Activated T-cell treated with anti-CD3 and anti-CD28 coated beads, Interleukin-2, amount 50 U/mL, for 24 hours (primary cell): ENCODE data around the gene IFITM1.
A peak's percentile ranks its signal among the peaks of the same experiment; 100 is the strongest.
"Not testable (repeated sequence)": the region's sequence is repeated elsewhere in the genome, so short reads cannot be mapped to it uniquely, and the experiment has no call there.

ENCODE experiments used
- DNase-seq: peaks from one replicate; pipeline ENCODE4 v3.0.0-alpha.2; 2020
- H3K27ac Mint-ChIP-seq: 2 replicates; pipeline ENCODE4 v1.8.0; 2020; ENCODE audit warnings: mild to moderate bottlenecking, mixed read lengths
- H3K27me3 Mint-ChIP-seq: 2 replicates; pipeline ENCODE4 v1.8.0; 2020; ENCODE audit warnings: mixed read lengths
- H3K36me3 Mint-ChIP-seq: 2 replicates; pipeline ENCODE4 v1.8.0; 2020; ENCODE audit warnings: low read depth, mixed read lengths
- H3K4me1 Mint-ChIP-seq: 2 replicates; pipeline ENCODE4 v1.8.0; 2020; ENCODE audit warnings: low read depth, mixed read lengths
- H3K4me3 Mint-ChIP-seq: 2 replicates; pipeline ENCODE4 v1.8.0; 2020; ENCODE audit warnings: mild to moderate bottlenecking, moderate library complexity, mixed read lengths
- H3K9me3 Mint-ChIP-seq: 2 replicates; pipeline ENCODE4 v1.8.0; 2020; ENCODE audit warnings: mixed read lengths

Gene IFITM1

GRCh38 chr11:307766-308708 is 5.8 kb upstream of the IFITM1 start, which contains the start of gene IFITM2:
Gene IFITM2 (plus strand): TSS chr11:307816. CDS start chr11:308193, 377 bp downstream.
- peaks cover 22% of the 10 kb centered on the region for H3K36me3 Mint-ChIP-seq
- peak within 1 kb of the TSS; percentile 96 for H3K27ac Mint-ChIP-seq
- peak; percentile 72 for DNase-seq
- not testable (repeated sequence) for H3K9me3 Mint-ChIP-seq, H3K27me3 Mint-ChIP-seq
- H3K4me3 Mint-ChIP-seq: peak within 1 kb of the TSS; percentile 91
- peaks cover 60% of the 10 kb centered on the region for H3K4me1 Mint-ChIP-seq

DNA sequence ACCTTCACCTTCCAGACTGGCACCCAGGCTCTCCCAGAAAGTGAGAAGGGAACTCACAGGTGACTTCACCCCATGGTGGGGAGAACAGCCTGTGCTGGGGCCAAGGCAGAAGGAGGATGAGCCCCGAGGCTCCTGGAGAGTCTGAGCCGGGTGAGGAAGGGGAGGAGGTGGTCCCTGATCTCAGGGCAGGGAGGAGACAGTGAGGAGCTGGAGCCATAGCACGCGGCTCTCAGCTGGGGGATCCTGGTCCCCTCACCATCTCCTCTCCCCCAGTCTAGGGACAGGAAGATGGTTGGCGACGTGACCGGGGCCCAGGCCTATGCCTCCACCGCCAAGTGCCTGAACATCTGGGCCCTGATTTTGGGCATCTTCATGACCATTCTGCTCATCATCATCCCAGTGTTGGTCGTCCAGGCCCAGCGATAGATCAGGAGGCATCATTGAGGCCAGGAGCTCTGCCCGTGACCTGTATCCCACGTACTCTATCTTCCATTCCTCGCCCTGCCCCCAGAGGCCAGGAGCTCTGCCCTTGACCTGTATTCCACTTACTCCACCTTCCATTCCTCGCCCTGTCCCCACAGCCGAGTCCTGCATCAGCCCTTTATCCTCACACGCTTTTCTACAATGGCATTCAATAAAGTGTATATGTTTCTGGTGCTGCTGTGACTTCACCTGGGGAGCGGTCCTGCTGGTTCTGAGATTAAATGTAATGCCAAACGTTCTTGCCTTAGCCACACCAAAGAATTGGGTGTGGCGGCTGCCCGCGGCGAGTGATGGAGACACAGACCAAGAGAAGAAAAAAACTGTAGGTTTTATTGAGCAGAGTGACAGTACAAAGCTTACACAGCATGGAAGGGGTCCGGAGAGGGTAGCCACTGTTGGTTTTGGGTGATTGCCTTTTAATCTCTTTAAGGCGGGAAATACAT is 4.8 kb upstream of the IFITM1 start:
- not testable (repeated sequence) for H3K9me3 Mint-ChIP-seq
- peaks cover 29% of the 10 kb centered on the region for H3K36me3 Mint-ChIP-seq
- peaks cover 62% of the 10 kb centered on the region for H3K4me1 Mint-ChIP-seq

DNA sequence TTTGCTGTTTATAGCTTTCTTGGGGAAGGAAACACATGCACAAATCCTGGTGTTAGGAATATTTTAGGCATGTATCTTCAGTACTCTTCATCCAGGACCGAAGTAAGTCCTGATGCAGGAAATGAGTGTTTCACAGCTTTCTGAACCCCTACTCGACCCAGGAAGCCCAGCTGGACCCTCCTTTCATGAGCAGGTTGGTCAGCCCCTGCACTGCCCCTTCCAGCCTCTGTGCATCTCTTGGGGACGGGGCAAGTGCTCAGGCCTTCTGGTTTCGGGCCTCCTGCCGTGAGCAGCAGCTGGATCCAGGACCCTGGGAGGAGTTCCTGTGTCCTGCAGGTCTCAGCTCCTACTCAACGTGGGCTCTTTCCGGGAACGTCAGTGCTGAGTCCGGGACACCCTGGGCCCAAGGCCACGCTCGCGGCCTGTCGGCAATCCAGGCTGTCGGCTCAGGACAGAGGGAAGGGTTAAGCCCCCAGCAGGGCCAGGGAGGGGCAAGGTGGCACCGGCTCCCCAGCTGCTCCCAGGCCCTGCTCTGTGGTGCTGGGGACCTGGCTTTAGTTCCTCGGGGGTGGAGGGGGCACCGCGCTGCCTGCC is 3.8 kb upstream of the IFITM1 start:
- peak overlapping the region; percentile 91 for H3K4me3 Mint-ChIP-seq
- H3K27ac Mint-ChIP-seq: peak overlapping the region; percentile 96
- peaks cover 57% of the 10 kb centered on the region for H3K4me1 Mint-ChIP-seq
- H3K27me3 Mint-ChIP-seq, DNase-seq, H3K9me3 Mint-ChIP-seq: not testable (repeated sequence)
- peaks cover 39% of the 10 kb centered on the region for H3K36me3 Mint-ChIP-seq

More for the DNA sequence above, 4.8 kb upstream of the IFITM1 start:
- peak; percentile 58 for DNase-seq
- H3K27me3 Mint-ChIP-seq: not testable (repeated sequence)
- Mint-ChIP-seq H3K4me3 (peak overlapping the region; percentile 91), H3K27ac (peak overlapping the region; percentile 96)

DNA sequence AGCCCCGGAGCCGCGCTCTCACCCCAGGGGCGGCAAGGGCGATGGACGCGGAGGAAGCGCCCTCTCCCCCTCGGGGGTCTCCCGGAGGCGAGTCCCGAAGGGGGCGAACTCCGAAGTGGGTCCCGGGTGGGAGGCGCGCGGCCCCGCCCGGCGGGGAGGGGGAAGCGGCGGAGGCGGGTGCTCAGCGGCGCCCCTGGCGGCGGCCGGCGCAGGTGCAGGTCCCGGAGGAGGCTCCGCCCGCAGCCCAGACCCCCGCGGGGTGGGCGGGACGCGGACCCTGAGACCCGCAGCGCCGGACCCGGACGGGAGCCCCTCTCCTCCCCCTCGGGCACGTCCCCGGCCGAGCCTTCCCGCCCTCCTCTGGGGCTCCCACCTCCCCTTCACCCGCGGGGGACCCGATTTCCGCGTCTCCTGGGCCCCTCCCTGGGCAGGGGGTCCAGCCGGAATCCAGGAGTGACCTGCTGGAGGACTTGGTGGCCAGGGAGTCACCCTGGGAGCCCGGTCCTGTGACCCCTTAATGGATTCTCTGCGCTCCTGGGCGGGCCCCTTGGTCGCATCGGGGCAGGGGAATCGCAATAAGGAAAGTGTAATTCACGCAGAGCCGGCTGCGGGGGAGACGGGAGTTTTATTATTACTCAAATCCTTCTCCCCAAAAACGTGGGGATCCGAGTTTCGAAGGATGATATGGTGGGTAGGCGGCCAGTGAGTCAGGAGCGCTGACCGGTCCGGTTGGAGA is 2.7 kb upstream of the IFITM1 start:
- not testable (repeated sequence) for H3K9me3 Mint-ChIP-seq, DNase-seq, H3K27me3 Mint-ChIP-seq
- peaks cover 48% of the 10 kb centered on the region for H3K4me1 Mint-ChIP-seq
- H3K4me3 Mint-ChIP-seq: peak overlapping the region; percentile 95
- H3K27ac Mint-ChIP-seq: peak overlapping the region; percentile 98
- H3K36me3 Mint-ChIP-seq: peaks cover 46% of the 10 kb centered on the region

GRCh38 chr11:312092-312816 is 1.6 kb upstream of the IFITM1 start:
- DNase-seq: peak; percentile 64
- H3K27ac Mint-ChIP-seq: peak overlapping the region; percentile 98
- H3K36me3 Mint-ChIP-seq: peaks cover 56% of the 10 kb centered on the region
- no peaks in the 10 kb centered on the region for H3K27me3 Mint-ChIP-seq
- H3K9me3 Mint-ChIP-seq: no peaks in the 10 kb centered on the region
- peaks cover 48% of the 10 kb centered on the region for H3K4me1 Mint-ChIP-seq
- H3K4me3 Mint-ChIP-seq: peak overlapping the region; percentile 95

GRCh38 chr11:313304-313786 is 495 bp upstream of the IFITM1 start:
- Mint-ChIP-seq H3K27ac (peak overlapping the region; percentile 98), H3K9me3 (no peaks in the 10 kb centered on the region), H3K27me3 (no peaks in the 10 kb centered on the region), H3K36me3 (peaks cover 58% of the 10 kb centered on the region), H3K4me1 (peaks cover 48% of the 10 kb centered on the region), H3K4me3 (peak overlapping the region; percentile 95)
- DNase-seq: peak; percentile 60

DNA sequence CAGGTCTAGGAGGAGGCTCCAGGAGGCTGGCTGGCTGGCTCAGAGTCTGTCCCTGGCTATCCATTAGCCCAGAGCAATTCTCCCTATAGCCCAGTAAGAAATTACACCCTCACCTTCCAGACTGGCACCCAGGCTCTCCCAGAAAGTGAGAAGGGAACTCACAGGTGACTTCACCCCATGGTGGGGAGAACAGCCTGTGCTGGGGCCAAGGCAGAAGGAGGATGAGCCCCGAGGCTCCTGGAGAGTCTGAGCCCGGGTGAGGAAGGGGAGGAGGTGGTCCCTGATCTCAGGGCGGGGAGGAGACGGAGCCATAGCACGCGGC is 675 bp downstream of the IFITM1 start:
- H3K27me3 Mint-ChIP-seq, H3K9me3 Mint-ChIP-seq: not testable (repeated sequence)
- Mint-ChIP-seq H3K36me3 (peaks cover 48% of the 10 kb centered on the region), H3K4me1 (peaks cover 45% of the 10 kb centered on the region), H3K4me3 (peak overlapping the region; percentile 95), H3K27ac (peak overlapping the region; percentile 98)
- peak; percentile 62 for DNase-seq

GRCh38 chr11:315051-315481 is 1.2 kb downstream of the IFITM1 start:
- peak; percentile 62 for DNase-seq
- Mint-ChIP-seq H3K27me3 (no peaks in the 10 kb centered on the region), H3K4me3 (peak overlapping the region; percentile 95), H3K9me3 (no peaks in the 10 kb centered on the region), H3K36me3 (peaks cover 46% of the 10 kb centered on the region), H3K4me1 (peaks cover 46% of the 10 kb centered on the region), H3K27ac (peak overlapping the region; percentile 98)

DNA sequence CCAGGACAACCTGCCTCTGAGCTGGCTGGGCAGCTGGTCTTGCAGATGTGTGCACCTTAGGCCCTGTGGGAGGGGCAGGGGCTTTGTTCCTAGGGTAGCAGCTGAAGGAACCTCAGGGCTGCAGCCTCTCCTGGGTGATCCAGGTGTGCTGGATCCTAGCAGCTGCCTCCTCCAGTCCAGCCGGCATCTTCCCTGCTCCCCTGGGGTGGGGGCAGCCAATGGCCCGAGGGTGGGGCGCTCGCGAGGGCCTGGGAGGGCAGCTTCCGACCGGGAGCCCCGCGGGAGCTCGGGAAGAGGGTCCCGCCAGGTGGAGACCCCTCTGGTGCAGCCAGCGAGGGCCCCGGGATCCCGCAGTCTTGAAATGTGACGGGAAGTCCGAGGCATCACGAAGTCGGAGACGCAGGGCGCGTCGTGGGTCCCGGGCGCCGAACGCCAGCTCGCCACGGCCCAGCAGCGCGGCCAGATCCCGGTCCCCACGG is 1.7 kb downstream of the IFITM1 start:
- Mint-ChIP-seq H3K4me3 (peak overlapping the region; percentile 95), H3K9me3 (no peaks in the 10 kb centered on the region), H3K27me3 (no peaks in the 10 kb centered on the region), H3K27ac (peak overlapping the region; percentile 98), H3K36me3 (peaks cover 51% of the 10 kb centered on the region), H3K4me1 (peaks cover 51% of the 10 kb centered on the region)
- no peak for DNase-seq

DNA sequence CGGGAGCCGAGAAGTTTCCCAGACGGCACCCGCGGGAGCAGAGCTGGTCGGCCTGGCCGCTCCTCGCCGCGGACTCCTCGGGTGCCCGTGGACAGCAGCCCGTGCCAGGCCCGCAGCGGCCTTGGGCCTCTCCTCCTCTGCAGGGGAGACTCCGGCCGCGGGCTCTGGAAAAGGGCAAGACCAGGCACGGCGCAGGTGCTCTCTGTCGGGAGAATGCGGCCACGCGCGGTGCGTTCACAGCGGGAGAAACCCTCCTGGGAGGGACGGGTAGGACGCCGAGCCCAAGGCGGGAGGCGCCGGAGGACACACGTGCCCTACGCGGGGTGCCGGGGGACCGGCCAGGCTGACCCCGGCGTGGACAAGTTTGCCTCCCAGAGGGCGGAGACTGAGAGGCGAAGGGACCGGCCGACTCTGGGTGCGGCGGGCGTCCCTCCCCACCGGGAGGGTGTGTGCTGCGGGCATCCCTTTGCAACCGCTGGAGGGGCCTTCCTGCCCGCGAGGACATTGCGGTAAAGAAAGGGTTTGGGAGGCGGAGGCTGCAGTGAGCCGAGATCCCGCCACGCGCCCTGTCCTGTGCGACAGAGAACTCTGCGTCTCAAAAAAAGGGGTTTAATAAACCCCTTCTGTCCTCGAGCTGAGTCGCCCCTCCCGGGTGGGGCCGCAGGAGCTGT is 2.3 kb downstream of the IFITM1 start:
- Mint-ChIP-seq H3K9me3 (no peaks in the 10 kb centered on the region), H3K36me3 (peaks cover 51% of the 10 kb centered on the region), H3K27me3 (no peaks in the 10 kb centered on the region), H3K4me1 (peaks cover 56% of the 10 kb centered on the region), H3K27ac (peak overlapping the region; percentile 95), H3K4me3 (peak overlapping the region; percentile 95)
- DNase-seq: peak; percentile 64

DNA sequence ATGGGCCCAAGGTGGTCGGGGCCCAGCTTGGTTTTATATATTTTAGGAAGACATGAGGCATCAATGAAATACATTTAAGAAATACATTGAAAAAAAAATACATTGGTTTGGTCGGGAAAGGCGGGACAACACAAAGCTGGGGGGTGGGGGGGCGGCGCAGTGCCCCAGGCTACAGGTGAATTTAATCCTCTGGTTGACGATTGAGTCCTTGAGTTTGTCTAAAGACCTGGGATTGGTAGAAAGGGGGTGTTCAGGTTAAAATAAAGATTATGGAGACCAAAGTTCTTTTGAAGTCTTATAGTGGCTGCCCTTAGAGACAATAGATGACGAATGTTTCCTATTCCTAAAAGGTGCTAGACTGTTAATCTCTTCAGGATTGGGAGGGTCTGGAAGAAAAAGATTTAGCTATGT is 3.1 kb downstream of the IFITM1 start:
- peaks cover 51% of the 10 kb centered on the region for H3K36me3 Mint-ChIP-seq
- no peaks in the 10 kb centered on the region for H3K9me3 Mint-ChIP-seq
- peak overlapping the region; percentile 95 for H3K27ac Mint-ChIP-seq
- H3K27me3 Mint-ChIP-seq: no peaks in the 10 kb centered on the region
- no peak for DNase-seq
- H3K4me1 Mint-ChIP-seq: peaks cover 52% of the 10 kb centered on the region
- peak overlapping the region; percentile 95 for H3K4me3 Mint-ChIP-seq

DNA sequence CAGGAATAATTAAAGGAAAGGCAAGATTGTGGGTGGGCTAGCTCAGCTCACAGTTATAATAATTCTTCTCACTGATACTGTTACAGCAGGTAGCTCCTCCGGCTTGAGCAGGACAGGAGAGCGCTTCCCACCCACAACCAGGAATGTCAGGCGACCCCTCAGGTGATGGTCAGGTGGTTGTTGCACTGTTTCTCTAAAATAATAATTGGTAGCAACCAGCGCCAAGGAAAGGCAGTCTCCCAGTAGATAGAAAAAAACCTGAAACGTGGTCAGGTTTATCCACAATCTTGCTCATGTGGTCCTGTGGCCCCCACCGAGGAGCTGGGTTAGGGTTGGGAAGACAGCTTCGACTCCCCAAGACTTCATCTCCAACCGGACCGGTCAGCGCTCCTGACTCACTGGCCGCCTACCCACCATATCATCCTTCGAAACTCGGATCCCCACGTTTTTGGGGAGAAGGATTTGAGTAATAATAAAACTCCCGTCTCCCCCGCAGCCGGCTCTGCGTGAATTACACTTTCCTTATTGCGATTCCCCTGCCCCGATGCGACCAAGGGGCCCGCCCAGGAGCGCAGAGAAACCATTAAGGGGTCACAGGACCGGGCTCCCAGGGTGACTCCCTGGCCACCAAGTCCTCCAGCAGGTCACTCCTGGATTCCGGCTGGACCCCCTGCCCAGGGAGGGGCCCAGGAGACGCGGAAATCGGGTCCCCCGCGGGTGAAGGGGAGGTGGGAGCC is 4.0 kb downstream of the IFITM1 start:
- peak; percentile 62 for DNase-seq
- Mint-ChIP-seq H3K4me3 (peak overlapping the region; percentile 95), H3K36me3 (peaks cover 51% of the 10 kb centered on the region), H3K27ac (peak overlapping the region; percentile 95), H3K4me1 (peaks cover 44% of the 10 kb centered on the region)
- H3K9me3 Mint-ChIP-seq, H3K27me3 Mint-ChIP-seq: not testable (repeated sequence)
